Measurements from ENCODE around the gene UNC5B.
"Not testable (repeated sequence)": the region's sequence is repeated elsewhere in the genome, so short reads cannot be mapped to it uniquely, and the experiment has no call there.

UNC5B gene

GRCh38 chr10:71217266-71218045 lies 5.1 kb downstream of the UNC5B start:
- peak overlapping the region; percentile 7 for H3K4me3 ChIP-seq (ENCODE audit: low read depth, low read length)
- DNase-seq (ENCODE audit: low read depth), result no peak
- TF ChIP-seq, protein P1, sequence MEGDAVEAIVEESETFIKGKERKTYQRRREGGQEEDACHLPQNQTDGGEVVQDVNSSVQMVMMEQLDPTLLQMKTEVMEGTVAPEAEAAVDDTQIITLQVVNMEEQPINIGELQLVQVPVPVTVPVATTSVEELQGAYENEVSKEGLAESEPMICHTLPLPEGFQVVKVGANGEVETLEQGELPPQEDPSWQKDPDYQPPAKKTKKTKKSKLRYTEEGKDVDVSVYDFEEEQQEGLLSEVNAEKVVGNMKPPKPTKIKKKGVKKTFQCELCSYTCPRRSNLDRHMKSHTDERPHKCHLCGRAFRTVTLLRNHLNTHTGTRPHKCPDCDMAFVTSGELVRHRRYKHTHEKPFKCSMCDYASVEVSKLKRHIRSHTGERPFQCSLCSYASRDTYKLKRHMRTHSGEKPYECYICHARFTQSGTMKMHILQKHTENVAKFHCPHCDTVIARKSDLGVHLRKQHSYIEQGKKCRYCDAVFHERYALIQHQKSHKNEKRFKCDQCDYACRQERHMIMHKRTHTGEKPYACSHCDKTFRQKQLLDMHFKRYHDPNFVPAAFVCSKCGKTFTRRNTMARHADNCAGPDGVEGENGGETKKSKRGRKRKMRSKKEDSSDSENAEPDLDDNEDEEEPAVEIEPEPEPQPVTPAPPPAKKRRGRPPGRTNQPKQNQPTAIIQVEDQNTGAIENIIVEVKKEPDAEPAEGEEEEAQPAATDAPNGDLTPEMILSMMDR (IDR thresholded peaks at IDR 0.05; ENCODE audit: low read depth, low read length, missing control alignments), result peak; percentile 6

- TF ChIP-seq, protein P1 (IDR thresholded peaks at IDR 0.05; ENCODE audit: low read depth, low read length, missing control alignments), result no peak
- H3K4me3 ChIP-seq (ENCODE audit: low read depth, low read length), result no peak overlapping the region
- no peak for DNase-seq (ENCODE audit: low read depth)
Observed at GRCh38 chr10:71218046-71218650, 5.8 kb downstream of the UNC5B start.

DNA sequence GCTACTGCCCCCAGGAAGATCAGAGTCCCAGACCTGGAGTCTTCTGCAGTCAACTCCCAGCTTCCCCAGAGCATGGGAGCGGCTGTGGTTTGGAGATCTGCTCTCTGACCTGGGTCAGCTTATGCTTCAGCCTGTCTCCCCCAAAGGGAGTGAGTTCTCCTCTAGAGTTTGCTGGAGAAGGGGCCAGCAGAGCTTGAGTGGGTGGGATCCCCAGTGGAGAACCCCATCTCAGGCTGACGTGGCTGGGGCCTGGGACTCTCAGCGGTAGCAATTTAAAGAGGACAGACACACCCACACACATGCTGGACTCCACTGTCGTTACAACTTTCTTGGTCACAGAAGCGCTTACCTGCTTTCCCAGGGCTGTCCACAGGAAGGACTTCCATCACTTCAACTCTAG lies 6.3 kb downstream of the UNC5B start:
- H3K4me3 ChIP-seq (ENCODE audit: low read depth, low read length), result no peak overlapping the region
- no peak for DNase-seq (ENCODE audit: low read depth)
- TF ChIP-seq, protein P1 (IDR thresholded peaks at IDR 0.05; ENCODE audit: low read depth, low read length, missing control alignments), result no peak

GRCh38 chr10:71219236-71219917 lies 7.0 kb downstream of the UNC5B start:
- DNase-seq (ENCODE audit: low read depth); H3K4me3 ChIP-seq (ENCODE audit: low read depth, low read length): not testable (repeated sequence)

DNA sequence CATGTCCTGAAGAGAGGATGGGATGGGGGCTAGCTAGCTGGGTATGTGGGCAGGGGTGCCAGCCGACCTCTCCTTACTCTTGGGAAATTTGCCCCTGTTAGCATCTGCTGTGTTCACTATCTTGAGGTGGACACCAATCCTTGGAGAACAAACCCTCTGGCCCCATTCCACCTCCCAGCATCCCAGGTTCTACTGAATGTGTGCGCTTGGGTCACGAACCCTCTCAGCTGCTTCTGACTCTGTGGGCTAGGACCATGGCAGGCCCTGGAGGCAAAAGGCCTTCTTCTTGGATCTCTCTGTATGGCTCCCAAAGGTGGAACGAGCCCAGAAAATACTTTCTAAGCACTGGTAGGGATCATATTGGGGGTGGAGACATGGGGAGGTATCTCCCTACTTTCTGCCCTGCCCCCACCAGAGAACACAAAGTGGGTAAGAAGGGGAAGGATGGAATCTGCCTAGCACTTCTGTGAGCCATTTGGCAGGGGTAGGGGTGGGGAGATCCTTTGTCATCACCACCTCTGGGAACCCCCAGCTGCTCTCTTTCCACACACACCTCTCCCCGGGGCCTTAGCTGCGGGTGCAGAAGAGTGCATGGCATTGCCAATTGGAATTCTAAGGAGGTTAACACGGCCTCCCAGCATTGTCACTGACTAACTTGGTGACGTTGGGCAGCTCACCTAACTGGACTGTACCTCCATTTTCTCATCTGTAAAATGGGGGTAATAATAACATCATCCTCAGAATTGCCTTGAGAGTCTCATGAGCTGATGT lies 7.7 kb downstream of the UNC5B start:
- TF ChIP-seq, protein P1 (IDR thresholded peaks at IDR 0.05; ENCODE audit: low read depth, low read length, missing control alignments), result no peak
- DNase-seq (ENCODE audit: low read depth), result no peak
- H3K4me3 ChIP-seq (ENCODE audit: low read depth, low read length), result no peak overlapping the region

DNA sequence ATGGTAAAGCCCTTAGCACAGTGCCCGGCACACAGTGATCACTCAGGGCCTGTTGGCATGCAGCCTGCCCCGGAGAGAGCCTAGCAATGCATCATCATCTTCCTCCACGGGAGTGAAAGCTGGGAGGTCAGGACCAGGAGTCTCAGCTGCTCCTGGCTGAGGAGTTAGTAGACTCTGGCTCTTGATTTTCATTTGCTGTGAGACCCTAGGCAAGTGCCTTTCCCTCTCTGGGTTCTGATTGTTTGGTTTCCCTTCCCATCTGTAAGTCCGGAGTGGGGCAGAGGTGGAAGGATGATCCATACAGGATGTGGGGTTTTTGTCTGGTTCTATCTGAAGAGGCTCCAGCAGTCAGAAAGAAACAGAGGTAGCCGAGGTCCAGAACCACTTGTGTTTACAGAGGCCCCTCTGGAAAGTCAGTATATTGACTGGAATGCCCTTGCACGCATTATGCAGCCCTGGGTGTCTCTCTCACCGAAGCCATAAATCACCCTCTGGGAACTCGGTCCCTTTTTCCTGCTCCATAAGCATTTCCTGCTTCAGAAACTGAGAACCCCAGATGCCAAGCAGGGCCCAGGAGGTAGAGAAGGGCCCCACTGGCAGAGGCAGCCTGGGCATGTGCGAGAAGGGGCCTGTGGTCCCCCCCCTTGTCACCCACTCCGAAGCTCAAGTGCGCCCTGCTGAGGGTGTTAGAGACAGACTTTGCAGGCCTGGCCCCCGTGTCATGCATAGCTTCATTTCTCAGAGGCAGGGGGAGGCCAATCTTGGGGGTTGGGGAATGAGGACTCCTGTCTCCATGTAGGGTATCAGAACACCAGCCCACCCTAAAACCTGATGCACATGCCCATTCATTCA lies 8.5 kb downstream of the UNC5B start:
- no peak overlapping the region for H3K4me3 ChIP-seq (ENCODE audit: low read depth, low read length)
- TF ChIP-seq, protein P1 (IDR thresholded peaks at IDR 0.05; ENCODE audit: low read depth, low read length, missing control alignments), result no peak
- no peak for DNase-seq (ENCODE audit: low read depth)
